Measurements from ENCODE around the gene CFTR.

The CFTR gene

DNA sequence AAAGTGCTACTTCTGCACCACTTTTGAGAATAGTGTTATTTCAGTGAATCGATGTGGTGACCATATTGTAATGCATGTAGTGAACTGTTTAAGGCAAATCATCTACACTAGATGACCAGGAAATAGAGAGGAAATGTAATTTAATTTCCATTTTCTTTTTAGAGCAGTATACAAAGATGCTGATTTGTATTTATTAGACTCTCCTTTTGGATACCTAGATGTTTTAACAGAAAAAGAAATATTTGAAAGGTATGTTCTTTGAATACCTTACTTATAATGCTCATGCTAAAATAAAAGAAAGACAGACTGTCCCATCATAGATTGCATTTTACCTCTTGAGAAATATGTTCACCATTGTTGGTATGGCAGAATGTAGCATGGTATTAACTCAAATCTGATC, 110.4 kb downstream of the CFTR start:
- DNase-seq = no peak

DNA sequence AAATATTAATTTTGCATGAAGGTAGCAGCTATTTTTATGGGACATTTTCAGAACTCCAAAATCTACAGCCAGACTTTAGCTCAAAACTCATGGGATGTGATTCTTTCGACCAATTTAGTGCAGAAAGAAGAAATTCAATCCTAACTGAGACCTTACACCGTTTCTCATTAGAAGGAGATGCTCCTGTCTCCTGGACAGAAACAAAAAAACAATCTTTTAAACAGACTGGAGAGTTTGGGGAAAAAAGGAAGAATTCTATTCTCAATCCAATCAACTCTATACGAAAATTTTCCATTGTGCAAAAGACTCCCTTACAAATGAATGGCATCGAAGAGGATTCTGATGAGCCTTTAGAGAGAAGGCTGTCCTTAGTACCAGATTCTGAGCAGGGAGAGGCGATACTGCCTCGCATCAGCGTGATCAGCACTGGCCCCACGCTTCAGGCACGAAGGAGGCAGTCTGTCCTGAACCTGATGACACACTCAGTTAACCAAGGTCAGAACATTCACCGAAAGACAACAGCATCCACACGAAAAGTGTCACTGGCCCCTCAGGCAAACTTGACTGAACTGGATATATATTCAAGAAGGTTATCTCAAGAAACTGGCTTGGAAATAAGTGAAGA, 112.3 kb downstream of the CFTR start:
- DNase-seq = no peak

DNA sequence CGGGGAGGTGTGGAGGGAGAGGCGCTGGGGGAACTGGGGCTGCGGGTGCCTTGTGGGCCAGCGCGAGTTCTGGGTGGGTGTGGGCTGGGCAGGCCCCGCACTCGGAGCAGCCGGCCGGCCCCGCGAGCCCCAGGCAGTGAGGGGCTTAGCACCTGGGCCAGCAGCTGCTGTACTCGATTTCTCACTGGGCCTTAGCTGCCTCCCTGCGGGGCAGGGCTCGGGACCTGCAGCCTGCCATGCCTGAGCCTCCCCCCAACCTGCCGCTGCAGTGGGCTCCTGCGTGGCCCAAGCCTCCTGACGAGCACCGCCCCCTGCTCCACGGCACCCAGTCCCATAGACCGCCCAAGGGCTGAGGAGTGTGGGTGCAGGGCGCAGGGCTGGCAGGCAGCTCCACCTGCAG, 116.3 kb downstream of the CFTR start:
- no peak for DNase-seq

DNA sequence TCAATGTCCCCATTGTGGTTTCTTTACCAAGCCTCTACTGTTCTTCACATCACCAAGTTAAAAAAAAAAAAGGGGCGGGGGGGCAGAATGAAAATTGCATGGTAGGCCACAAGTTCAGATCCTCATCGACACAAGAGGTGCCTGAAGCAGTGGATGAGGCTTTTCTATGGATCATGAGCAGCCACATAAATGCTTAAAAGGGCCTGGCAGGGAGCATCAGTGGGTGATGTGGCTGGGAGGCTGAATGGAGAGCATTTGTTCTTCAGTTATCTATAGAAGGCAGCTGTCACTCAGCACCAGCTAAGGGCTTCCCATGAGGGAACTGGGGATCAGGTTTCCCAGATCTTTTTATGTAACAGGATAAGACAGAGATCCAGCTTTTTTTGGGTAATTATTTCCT, 117.9 kb downstream of the CFTR start:
- no peak for DNase-seq

DNA sequence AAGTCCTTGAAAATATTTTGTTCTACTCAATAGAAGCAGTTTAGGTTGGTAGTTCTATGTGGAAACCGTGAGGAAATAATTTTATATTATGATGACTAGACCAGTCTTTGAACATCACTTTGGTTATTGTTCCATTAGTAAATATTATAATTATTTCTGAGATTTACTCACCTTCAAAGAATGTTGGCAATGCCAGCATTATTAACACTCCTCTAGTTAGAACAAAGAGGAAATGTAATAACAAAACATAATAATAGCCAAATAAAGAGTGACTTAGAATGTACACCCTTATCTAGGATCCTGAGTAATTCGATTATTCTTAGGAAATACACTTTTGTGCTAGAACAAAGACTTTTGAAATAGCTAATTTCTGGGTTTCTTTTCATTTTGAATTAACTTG, 121.1 kb downstream of the CFTR start:
- no peak for DNase-seq

DNA sequence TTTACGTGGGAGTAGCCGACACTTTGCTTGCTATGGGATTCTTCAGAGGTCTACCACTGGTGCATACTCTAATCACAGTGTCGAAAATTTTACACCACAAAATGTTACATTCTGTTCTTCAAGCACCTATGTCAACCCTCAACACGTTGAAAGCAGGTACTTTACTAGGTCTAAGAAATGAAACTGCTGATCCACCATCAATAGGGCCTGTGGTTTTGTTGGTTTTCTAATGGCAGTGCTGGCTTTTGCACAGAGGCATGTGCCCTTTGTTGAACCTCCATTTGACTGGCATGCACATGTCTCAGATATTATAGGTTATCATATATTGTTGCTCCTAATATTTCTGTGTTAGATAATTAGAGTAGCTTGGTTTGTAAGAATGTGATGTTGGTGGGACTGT, 123.8 kb downstream of the CFTR start:
- DNase-seq = no peak

DNA sequence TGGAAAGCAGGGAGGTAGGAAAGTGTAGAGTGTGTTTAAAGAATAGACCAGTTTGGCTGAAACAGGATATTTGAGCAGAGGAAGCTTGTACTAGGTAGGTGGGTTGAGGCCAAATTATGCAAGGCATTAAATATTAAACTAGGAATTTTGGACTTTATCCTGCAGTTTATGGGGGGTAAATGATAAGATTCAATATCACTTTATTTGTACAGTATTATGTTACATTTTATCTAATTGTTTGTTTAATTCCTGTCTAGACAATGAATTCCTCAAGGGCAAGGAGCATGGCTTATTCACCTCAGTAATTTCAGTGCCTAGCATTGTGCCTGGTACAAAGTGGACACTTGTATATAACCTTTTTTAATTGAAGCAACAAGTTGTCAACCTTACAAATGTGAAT, 125.9 kb downstream of the CFTR start:
- no peak for DNase-seq

DNA sequence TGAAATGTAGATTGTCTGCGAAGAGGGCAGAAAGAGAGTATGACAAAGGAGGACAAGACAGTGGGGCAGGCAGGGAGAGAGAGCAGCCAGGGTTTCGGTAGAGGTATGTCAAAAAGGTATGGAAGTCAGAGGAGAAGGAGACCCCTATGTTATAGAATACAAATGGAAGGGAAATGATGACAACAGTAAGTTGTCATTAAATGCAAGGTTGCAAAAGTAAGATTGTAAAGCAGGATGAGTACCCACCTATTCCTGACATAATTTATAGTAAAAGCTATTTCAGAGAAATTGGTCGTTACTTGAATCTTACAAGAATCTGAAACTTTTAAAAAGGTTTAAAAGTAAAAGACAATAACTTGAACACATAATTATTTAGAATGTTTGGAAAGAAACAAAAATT, 126.3 kb downstream of the CFTR start:
- DNase-seq = no peak

DNA sequence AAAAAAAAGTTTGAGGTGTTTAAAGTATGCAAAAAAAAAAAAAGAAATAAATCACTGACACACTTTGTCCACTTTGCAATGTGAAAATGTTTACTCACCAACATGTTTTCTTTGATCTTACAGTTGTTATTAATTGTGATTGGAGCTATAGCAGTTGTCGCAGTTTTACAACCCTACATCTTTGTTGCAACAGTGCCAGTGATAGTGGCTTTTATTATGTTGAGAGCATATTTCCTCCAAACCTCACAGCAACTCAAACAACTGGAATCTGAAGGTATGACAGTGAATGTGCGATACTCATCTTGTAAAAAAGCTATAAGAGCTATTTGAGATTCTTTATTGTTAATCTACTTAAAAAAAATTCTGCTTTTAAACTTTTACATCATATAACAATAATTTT, 130.6 kb downstream of the CFTR start:
- no peak for DNase-seq

DNA sequence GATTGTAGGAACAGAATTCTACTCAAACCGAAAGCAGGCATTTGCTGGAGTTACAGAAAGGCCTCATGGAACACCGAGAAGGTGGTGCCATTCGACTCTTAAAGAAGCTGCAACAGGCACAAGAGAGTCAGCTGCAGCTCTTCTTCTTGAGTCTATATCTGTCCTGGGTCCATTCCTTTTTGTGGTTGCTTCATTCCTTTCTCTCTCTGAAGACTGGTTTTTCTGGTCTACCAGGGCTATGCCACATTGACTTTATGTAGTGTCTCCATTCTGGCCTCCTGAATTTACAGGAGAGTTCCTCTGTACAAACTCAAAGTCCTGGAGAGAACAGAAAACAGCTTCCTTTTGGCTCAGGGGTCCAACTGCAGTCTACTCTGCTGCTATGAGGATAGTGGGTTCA, 132.8 kb downstream of the CFTR start:
- DNase-seq = no peak

DNA sequence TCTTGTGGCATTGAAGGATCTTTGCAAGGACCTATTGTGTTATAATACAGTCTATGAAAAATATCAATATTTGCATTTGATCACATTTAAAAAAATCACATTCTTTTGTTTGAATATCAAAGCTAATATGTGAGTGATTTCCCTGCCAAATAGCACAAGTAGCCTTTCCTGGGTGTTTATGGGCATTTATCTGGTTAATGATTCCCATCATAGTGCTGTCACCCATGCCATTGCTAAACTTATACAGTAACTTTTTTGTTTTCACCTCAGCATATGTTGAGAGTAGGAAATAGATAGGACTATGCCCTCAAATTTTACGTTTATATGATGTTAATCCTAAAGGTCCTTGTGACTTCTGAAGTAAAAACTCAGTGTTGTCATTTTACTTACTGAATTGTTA, 136.9 kb downstream of the CFTR start:
- DNase-seq = no peak

DNA sequence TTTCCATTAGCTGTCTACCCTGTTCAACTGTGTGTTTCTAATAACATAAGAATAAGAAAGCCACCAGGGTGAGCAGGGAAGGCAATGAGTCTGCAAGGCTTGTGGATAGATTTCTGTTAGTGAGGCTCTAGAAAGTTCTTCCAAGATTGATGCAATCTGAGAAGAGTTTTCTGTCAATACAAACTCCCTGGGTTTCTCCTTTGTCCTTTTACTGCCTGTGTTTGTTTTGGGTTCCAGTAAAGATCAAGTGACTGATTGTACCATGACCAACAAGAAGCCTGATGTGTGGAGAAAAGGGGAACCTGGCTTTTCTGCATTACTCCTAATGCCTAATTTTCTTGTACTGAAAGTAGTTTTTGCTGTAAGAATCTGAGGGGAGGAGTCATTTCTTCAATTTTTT, 139.9 kb downstream of the CFTR start:
- DNase-seq = no peak

DNA sequence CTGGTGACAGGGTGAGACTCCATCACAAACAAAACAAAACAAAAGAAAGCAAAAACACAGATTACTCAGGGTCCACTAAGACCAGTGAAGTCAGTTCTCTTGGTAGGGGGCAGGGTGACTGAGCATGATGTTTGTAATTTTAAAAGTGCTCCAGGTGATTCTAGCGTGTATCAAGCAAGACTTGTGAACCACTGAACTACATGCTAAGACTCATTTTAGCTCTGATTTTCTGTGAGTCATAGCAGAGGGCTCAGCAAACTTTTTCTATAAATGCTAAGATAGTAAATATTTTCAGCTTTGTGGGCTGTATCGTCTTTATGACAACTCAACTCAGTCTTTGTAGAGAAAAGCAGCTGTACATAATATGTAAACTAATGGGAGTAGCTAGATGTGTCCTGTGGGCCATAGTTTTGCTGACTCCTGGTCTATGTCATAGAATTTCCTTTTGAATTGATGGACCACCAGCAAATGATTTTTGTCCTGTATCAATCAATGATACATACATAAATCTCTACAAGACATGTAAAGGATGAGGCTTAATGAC, 141.3 kb downstream of the CFTR start:
- DNase-seq = no peak

DNA sequence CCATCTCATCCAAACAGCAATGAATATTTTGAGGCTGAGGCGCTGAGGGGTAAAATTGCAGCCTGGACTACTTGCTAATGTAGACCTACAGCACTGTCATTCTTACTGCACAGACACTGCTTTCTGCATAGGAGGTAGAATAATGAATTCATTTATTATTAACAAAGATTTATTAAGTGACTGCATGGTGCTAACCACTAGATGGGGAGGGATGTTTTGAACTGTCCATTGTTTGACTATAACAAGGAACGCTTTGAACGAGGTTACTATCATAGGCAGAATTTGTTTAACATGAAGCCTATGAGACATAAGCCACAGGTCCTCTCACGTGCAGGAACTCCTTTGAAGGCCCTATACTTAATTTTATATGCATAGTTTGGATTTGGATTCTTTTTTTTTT, 143.8 kb downstream of the CFTR start:
- no peak for DNase-seq

DNA sequence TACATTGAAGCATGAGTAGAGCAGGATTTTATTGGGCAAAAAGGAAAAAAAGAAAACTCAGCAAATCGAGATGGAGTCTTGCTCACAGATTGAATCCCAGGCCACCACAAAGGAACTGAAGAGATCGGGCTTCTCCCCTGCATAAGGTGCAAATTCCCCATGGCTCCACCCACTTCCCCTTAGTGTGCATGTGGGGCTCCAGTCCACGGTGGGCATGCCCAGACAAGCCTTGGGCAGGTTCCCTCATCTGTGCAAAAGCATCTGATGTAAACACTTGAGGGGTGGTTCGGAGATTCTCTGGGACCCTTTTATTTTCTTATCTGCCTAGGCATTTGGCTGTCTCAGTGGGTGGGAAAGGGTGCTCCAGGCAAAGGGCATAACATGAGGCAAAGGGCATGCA, 150.7 kb downstream of the CFTR start:
- no peak for DNase-seq

DNA sequence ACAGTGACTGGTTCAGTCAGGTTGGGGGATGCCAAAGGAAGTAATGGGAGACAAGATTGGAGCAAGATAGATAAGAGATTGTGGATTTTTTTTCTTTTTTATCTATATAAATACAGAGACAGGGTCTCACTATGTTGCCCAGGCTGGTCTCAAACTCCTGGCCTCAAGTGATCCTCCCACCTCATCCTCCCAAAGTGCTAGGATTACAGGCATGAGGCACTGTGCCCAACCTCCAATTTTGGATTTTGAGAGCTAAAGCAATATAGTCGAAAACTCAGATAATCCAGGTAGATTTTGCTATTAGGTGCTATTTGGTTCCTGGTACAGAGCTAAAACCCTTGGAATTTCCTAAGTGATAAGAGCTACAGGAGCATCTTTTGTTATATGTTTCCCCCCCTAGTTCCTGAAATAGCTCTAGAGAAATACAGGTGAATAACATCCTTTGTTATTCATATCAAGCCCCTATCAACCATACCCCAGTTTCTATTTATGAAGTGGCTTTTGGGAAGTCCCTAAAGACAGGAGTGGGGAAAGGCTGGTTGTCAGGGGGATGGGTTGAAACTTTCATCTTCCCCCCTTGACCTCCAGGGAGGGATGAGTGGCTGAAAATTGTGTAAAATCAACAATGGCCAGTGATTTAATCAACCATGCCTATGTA, 151.2 kb downstream of the CFTR start:
- DNase-seq = no peak

DNA sequence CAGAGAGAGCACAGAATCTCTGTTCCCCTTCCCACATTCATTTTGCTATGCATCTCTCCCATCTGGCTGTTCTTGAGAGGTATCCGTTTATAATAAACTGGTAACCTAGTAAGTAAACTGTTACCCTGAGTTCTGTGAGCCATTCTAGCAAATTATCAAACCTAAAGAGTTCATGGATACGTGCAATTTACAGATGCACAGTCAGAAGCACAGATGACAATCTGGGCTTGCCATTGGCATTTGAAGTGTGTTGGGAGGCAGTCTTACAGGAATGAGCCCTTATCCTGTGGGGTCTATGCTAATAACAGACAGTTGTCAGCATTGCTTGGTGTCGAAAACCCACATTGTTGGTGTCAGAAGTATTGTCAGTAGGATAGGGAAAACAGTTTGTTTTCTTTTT, 151.8 kb downstream of the CFTR start:
- DNase-seq = no peak

DNA sequence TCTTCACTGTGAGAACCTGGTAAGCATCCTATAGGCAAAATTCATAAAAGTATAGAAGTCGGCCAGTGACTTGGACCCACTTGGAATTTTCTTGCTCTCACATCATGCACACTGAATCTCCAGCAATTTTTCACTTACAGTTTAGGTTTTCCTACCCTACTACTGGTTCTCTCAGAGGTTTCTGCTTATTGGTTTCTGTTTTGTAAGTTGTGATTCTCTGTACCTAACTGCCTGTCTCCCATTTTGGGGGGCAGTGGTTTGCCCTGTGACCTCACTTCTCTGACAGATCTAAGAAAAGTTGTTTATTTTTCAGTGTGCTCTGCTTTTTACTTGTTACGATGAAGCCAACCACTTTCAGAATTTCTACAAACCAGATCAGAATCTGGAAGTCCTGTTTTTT, 158.1 kb downstream of the CFTR start:
- DNase-seq = no peak

DNA sequence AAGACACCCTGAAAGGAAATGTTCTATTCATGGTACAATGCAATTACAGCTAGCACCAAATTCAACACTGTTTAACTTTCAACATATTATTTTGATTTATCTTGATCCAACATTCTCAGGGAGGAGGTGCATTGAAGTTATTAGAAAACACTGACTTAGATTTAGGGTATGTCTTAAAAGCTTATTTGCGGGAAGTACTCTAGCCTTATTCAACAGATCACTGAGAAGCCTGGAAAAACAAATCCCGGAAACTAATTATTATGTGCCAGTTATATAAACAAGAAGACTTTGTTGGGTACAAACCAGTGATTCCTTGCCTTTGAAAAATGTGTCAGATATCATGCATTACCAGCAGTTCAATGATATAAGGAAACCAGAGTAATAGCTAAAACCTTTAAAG, 160.1 kb downstream of the CFTR start:
- no peak for DNase-seq

DNA sequence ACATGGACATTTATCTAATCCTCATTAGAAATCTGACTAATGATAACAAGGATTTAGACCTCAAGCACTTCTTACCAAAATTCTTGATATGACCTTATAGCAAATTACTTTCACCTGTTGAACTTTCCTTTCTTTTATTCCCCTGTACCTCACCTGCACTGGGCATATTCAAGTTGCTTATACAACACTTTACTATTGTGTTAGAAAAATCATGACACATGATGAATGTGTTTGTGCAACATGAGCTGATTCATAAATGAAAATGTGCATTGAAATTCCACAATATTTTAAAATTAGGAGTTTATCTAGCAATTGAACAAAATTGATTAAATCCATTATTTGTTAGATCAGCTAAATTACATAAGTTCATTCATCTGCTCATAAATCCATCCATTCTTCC, 160.6 kb downstream of the CFTR start:
- DNase-seq = no peak

DNA sequence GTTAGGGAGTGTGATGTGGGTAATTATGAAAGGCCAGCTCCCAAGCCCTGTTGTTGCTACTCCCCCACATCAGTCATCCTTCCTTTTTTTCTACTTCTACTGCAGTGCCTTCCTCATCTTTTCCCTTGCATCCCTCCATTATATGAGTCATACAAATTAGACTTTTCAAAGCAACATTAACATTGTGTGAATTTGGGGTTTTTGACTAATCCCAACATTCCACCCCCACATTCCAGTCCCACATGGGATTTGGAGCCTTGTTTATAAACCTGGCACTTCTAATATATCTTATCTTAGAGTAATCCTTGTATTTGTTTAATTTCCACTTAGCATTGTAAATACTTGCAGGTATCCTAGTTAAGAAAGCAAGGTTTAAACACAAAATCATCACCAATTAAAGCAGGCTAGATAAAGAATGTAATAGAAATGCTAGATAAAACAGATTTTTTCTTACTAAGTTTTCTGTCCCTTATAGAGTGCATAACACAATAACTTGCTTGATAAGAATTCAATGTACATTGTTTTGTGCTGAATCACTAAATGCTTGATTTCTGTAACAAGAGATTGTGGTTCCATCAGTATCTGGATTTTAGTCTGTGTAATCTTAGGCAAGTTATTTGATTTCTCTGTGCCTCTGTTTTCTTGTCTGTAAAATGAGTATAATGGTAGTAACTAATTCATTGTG, 165.8 kb downstream of the CFTR start:
- no peak for DNase-seq

DNA sequence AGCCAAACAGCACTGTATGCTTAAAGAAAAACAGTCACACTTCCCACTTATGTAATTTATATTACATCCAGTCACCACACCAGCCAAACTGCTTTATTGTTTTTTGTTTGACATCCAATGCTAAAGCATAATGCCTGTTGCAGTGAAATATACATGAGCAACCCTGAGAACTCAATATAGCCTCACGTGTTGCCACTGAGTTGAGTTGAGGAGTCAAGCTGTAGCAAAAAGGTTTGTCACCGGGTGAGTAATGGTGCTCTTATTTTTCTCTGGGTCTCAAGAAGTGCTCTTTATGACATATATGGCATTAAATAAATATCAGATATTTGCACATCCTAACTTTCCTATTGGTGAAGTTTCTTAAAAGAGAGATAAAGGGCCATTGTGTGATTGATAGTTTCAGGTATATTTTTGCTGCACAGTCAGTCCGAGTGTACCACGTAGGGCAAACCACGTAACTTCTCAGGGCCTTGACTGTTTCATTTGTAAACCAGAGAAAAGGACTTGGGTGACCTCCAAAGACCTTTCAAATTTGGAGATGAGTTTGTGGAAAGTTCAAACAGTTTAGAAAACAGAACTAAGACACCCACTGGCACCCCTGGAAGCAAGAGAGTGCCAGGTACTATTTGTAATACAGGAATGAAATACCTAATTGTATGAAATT, 168.5 kb downstream of the CFTR start:
- no peak for DNase-seq

DNA sequence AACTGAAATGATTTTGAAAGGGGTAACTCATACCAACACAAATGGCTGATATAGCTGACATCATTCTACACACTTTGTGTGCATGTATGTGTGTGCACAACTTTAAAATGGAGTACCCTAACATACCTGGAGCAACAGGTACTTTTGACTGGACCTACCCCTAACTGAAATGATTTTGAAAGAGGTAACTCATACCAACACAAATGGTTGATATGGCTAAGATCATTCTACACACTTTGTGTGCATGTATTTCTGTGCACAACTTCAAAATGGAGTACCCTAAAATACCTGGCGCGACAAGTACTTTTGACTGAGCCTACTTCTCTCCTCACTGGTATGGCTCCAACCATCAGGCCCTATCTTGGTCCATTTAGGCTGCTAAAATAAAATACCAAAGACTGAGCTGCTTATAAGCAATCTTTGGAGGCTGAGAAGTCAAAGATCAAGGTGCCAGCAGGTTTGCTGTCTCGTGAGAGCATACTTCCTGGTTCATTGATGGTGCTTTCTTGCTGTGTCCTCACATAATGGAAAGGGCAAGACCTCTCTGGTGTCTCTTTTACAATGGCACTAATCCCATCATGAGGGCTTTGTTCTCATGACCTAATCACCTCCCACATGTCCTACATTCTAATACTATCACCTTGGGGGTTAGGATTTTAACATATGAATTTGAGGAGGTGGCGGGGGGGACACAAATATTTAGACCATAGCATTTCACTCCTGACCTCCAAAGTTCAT, 173.3 kb downstream of the CFTR start:
- DNase-seq = no peak

Data from activated CD8-positive, alpha-beta memory T cell treated with anti-CD3 and anti-CD28 coated beads, Interleukin-2, amount 50 U/mL, for 48 hours (primary cell).